ENCODE results near the gene SOCS3. TPM values are rescaled to one million over a fixed set of nuclear protein-coding genes. Genes with fewer than 3 reads are reported as not detected.

The SOCS3 gene
- total RNA-seq, 2 experiments from 2014 or later, result not detected

- no peak overlapping the region for H3K27ac ChIP-seq (ENCODE audit: low read depth, low read length, poor library complexity, severe bottlenecking)
- H3K9me2 ChIP-seq (ENCODE audit: insufficient read depth, low read length), result no peaks in the 10 kb centered on the region
- no TSS peak for BruUV-seq (replicated peaks)
- DNase-seq (ENCODE audit: low spot score), result no peak
- peaks cover 16% of the 10 kb centered on the region; the same call in 1 of the 2 replicates for H4K20me1 ChIP-seq (ENCODE audit: insufficient read depth, low read length)
- POLR2A ChIA-PET, result interaction anchor here (1.0 kb wide), 1 partner anchor 10 kb away, joined by 4 read pairs; no protein-coding TSS in a partner anchor
- peaks cover 46% of the 10 kb centered on the region for H3K36me3 ChIP-seq (ENCODE audit: insufficient read depth, low read length)
- CTCF ChIA-PET (ENCODE audit: unreplicated experiment), result interaction anchor here (0.6 kb wide), 1 partner anchor 217 kb away, joined by 5 read pairs; no protein-coding TSS in a partner anchor
- TF ChIP-seq CTCF (conservative IDR thresholded peaks at IDR 0.05; ENCODE audit: low read length), result no peak
- TF ChIP-seq EZH2phosphoT487 (IDR thresholded peaks at IDR 0.05; ENCODE audit: borderline replicate concordance, low read depth, low read length), result no peak
- H2AFZ ChIP-seq (ENCODE audit: low read length), result no peak overlapping the region
- H3K79me2 ChIP-seq (ENCODE audit: insufficient read depth, low read depth, low read length), result peaks cover 40% of the 10 kb centered on the region
- peaks cover 30% of the 10 kb centered on the region for H3K4me1 ChIP-seq (ENCODE audit: insufficient read depth, low read length, poor library complexity, severe bottlenecking)
- intact Hi-C loops (cut with micrococcal nuclease; ENCODE audit: unreplicated experiment), result no loop called here
- no peak overlapping the region for H3K4me2 ChIP-seq (ENCODE audit: low read length)
- no peak overlapping the region for H3K4me3 ChIP-seq (ENCODE audit: low read depth, low read length, poor library complexity, severe bottlenecking)
- no peaks in the 10 kb centered on the region for H3K9me3 ChIP-seq (ENCODE audit: low read length)
Measured at GRCh38 chr17:78391051-78391431, 31.2 kb upstream of the SOCS3 start.

GRCh38 chr17:78390241-78391050 is 30.6 kb upstream of the SOCS3 start:
- CTCF ChIA-PET (ENCODE audit: unreplicated experiment), result no interaction called here
- H3K79me2 ChIP-seq (ENCODE audit: insufficient read depth, low read depth, low read length), result peaks cover 46% of the 10 kb centered on the region
- peaks cover 41% of the 10 kb centered on the region for H3K36me3 ChIP-seq (ENCODE audit: insufficient read depth, low read length)
- peaks cover 20% of the 10 kb centered on the region; the same call in 1 of the 2 replicates for H4K20me1 ChIP-seq (ENCODE audit: insufficient read depth, low read length)
- H2AFZ ChIP-seq (ENCODE audit: low read length), result no peak overlapping the region
- no TSS peak for BruUV-seq (replicated peaks)
- no peaks in the 10 kb centered on the region for H3K9me3 ChIP-seq (ENCODE audit: low read length)
- intact Hi-C loops (cut with micrococcal nuclease; ENCODE audit: unreplicated experiment), result no loop called here
- no peak for DNase-seq (ENCODE audit: low spot score)
- no peak overlapping the region for H3K4me2 ChIP-seq (ENCODE audit: low read length)
- H3K4me1 ChIP-seq (ENCODE audit: insufficient read depth, low read length, poor library complexity, severe bottlenecking), result peaks cover 36% of the 10 kb centered on the region
- TF ChIP-seq CTCF (conservative IDR thresholded peaks at IDR 0.05; ENCODE audit: low read length), result peak; percentile 34; the same call in 1 of the 2 replicates
- TF ChIP-seq EZH2phosphoT487 (IDR thresholded peaks at IDR 0.05; ENCODE audit: borderline replicate concordance, low read depth, low read length), result no peak
- H3K9me2 ChIP-seq (ENCODE audit: insufficient read depth, low read length), result no peaks in the 10 kb centered on the region
- no peak overlapping the region for H3K4me3 ChIP-seq (ENCODE audit: low read depth, low read length, poor library complexity, severe bottlenecking)
- H3K27ac ChIP-seq (ENCODE audit: low read depth, low read length, poor library complexity, severe bottlenecking), result no peak overlapping the region
- POLR2A ChIA-PET, result interaction anchor here (0.7 kb wide), 1 partner anchor 11 kb away, joined by 3 read pairs; no protein-coding TSS in a partner anchor

All from OCI-LY7 (cell line).